HCT116 (cell line): ENCODE results near the gene KRT74. TPM values are rescaled to one million over a fixed set of nuclear protein-coding genes. Genes with fewer than 3 reads are reported as not detected.

ENCODE experiments used
- ATAC-seq: fragments of 200-7000 bp; cut with Tn5 transposase; 2 replicates; pipeline ENCODE4 v1.9.1; 2020; ENCODE audit warnings: mild to moderate bottlenecking, moderate library complexity
- BruUV-seq: library from RNA; stranded (reverse); fragments of 400-500 nt; replicated peaks from 2 replicates; lab custom pipeline; 2021; lab: Mats Ljungman, UMichigan
- CTCF ChIA-PET: fragments of 300-600 bp; sonication (Branson Sonifier 250); formaldehyde crosslinking; loops from one replicate; lab custom pipeline; 2021; ENCODE audit warnings: antibody characterized with exemption; lab: Charles Lee
- POLR2A ChIA-PET: fragments of 300-600, 350-600 bp; sonication (Branson Sonifier 250); formaldehyde crosslinking; loops from one replicate; lab custom pipeline; 2021; ENCODE audit warnings: antibody characterized with exemption; lab: Charles Lee
- RAD21 ChIA-PET, 2 experiments: fragments of 300-600 bp; sonication (Branson Sonifier 250); formaldehyde crosslinking; loops; one replicate each; lab custom pipeline; 2023; ENCODE audit warnings: low total read pairs in 2 of 2; ENCODE audit not compliant: uncharacterized antibody in 2 of 2, unreplicated experiment in 2 of 2, low non-redundant PET in 1 of 2; lab: Charles Lee
- DNase-seq: peaks from one replicate; pipeline ENCODE4 v3.0.0-alpha.2; 2010; ENCODE audit warnings: low read depth, low spot score
- H2AFZ ChIP-seq: fragments of 200-600 bp; shearing (Covaris generic), sonication (generic); 2 replicates; pipeline ENCODE4 v1.6.1; 2017; ENCODE audit warnings: low read depth, mixed run types, mixed read lengths, antibody characterized with exemption, low read length; ENCODE audit not compliant: poor library complexity, severe bottlenecking
- H3K27ac ChIP-seq: 2 replicates; pipeline ENCODE4 v1.5.1; 2012; ENCODE audit warnings: low read depth, low read length
- H3K27me3 ChIP-seq: fragments of 200-600 bp; sonication (generic); 2 replicates; pipeline ENCODE4 v1.6.1; 2016; ENCODE audit warnings: mixed run types, low read length, mixed read lengths; ENCODE audit not compliant: insufficient read depth
- H3K36me3 ChIP-seq, 2 experiments: fragments of 200-500 bp in 1 of 2; fragments of 200-600 bp in 1 of 2; sonication (Bioruptor generic) in 1 of 2; sonication (generic) in 1 of 2; 2 replicates each; pipeline versions ENCODE4 v1.5.1 to v1.6.1; 2014 to 2016; ENCODE audit warnings: low read length in 2 of 2, inconsistent platforms in 1 of 2, mixed read lengths in 1 of 2, mixed run types in 1 of 2; ENCODE audit not compliant: insufficient read depth in 2 of 2, control insufficient read depth in 1 of 2
- H3K4me1 ChIP-seq, 2 experiments: fragments of 200-600 bp in 1 of 2; sonication (generic) in 1 of 2; 2 replicates each; pipeline versions ENCODE4 v1.5.1 to v1.6.1; 2012 to 2017; ENCODE audit warnings: low read length in 2 of 2, inconsistent platforms in 1 of 2, mild to moderate bottlenecking in 1 of 2, mixed read lengths in 1 of 2, mixed run types in 1 of 2, moderate library complexity in 1 of 2; ENCODE audit not compliant: insufficient read depth in 2 of 2, control insufficient read depth in 1 of 2
- H3K4me2 ChIP-seq: fragments of 200-600 bp; sonication (generic); 2 replicates; pipeline ENCODE4 v1.6.1; 2017; ENCODE audit warnings: mixed run types, low read length, mixed read lengths
- H3K4me3 ChIP-seq, 2 experiments: fragments of 200-600 bp in 1 of 2; sonication (generic) in 1 of 2; replicated peaks in 1 of 2; 2 replicates each; pipeline ENCODE4 v1.5.1; 2011 to 2016; ENCODE audit warnings: low read length in 2 of 2, control low read depth in 1 of 2, low read depth in 1 of 2, mild to moderate bottlenecking in 1 of 2, mixed read lengths in 1 of 2, mixed run types in 1 of 2
- H3K79me2 ChIP-seq: fragments of 200-600 bp; sonication (generic); 2 replicates; pipeline ENCODE4 v1.6.1; 2017; ENCODE audit warnings: mild to moderate bottlenecking, mixed run types, low read length, moderate library complexity, mixed read lengths; ENCODE audit not compliant: insufficient read depth
- H3K9ac ChIP-seq: fragments of 200-600 bp; sonication (generic); 2 replicates; pipeline ENCODE4 v1.6.1; 2016; ENCODE audit warnings: low read length, mixed read lengths
- H3K9me2 ChIP-seq: fragments of 200-600 bp; sonication (generic), shearing (Covaris generic); 2 replicates; pipeline ENCODE4 v1.6.1; 2017; ENCODE audit warnings: mixed run types, mild to moderate bottlenecking, moderate library complexity; ENCODE audit not compliant: insufficient read depth
- H3K9me3 ChIP-seq, 2 experiments: fragments of 200-500 bp in 1 of 2; fragments of 200-600 bp in 1 of 2; sonication (Bioruptor generic) in 1 of 2; sonication (generic) in 1 of 2; 2 replicates each; pipeline ENCODE4 v1.6.1; 2014 to 2017; ENCODE audit warnings: low read length in 2 of 2, mixed read lengths in 2 of 2, inconsistent platforms in 1 of 2, low read depth in 1 of 2, mild to moderate bottlenecking in 1 of 2, mixed run types in 1 of 2, moderate library complexity in 1 of 2; ENCODE audit not compliant: control insufficient read depth in 1 of 2, insufficient read depth in 1 of 2
- H4K20me1 ChIP-seq: fragments of 200-600 bp; sonication (generic), shearing (Covaris generic); 2 replicates; pipeline ENCODE4 v1.6.1; 2017; ENCODE audit warnings: mixed run types, mild to moderate bottlenecking, moderate library complexity; ENCODE audit not compliant: insufficient read depth
- EZH2 ChIP-seq: fragments of 200-600 bp; sonication (generic); IDR thresholded peaks from 2 replicates; pipeline ENCODE4 v1.6.1; 2017; ENCODE audit warnings: antibody characterized with exemption, mixed run types
- EZH2phosphoT487 ChIP-seq: fragments of 200-600 bp; IDR thresholded peaks from 2 replicates; pipeline ENCODE4 v1.6.1; 2018; ENCODE audit warnings: antibody characterized with exemption, borderline replicate concordance
- FOSL1 ChIP-seq: IDR thresholded peaks from 2 replicates; pipeline ENCODE4 v1.6.1; 2012; ENCODE audit warnings: low read depth
- MAX ChIP-seq: IDR thresholded peaks from 2 replicates; pipeline ENCODE4 v1.6.1; 2012
- POLR2A ChIP-seq: IDR thresholded peaks from 2 replicates; pipeline ENCODE4 v1.7.0; 2011; ENCODE audit warnings: borderline replicate concordance; ENCODE audit not compliant: insufficient read depth, insufficient read length; ENCODE audit errors: extremely low read depth
- RAD21 ChIP-seq: IDR thresholded peaks from 2 replicates; pipeline ENCODE4 v1.6.1; 2012; ENCODE audit warnings: low read depth, mild to moderate bottlenecking
- SIN3A ChIP-seq: IDR thresholded peaks from 2 replicates; pipeline ENCODE4 v1.6.1; 2012; ENCODE audit warnings: low read depth
- SP1 ChIP-seq: IDR thresholded peaks from 2 replicates; pipeline ENCODE4 v1.6.1; 2012; ENCODE audit warnings: low read depth
- SRF ChIP-seq: IDR thresholded peaks from 2 replicates; pipeline ENCODE4 v1.6.1; 2012; ENCODE audit warnings: low read depth
- TCF7L2 ChIP-seq: IDR thresholded peaks from 2 replicates; pipeline ENCODE4 v1.7.0; 2011; ENCODE audit warnings: borderline replicate concordance, inconsistent platforms; ENCODE audit not compliant: insufficient read depth, insufficient read length; ENCODE audit errors: extremely low read depth
- YY1 ChIP-seq: IDR thresholded peaks from 2 replicates; pipeline ENCODE4 v1.6.1; 2011; ENCODE audit warnings: low read length, low read depth, moderate library complexity, mild to moderate bottlenecking; ENCODE audit not compliant: insufficient replicate concordance; ENCODE audit errors: extremely low read depth
- ZBTB33 ChIP-seq: IDR thresholded peaks from 2 replicates; pipeline ENCODE4 v1.6.1; 2011; ENCODE audit warnings: mild to moderate bottlenecking, low read length, moderate library complexity; ENCODE audit not compliant: insufficient replicate concordance; ENCODE audit errors: extremely low read depth
- ZFX ChIP-seq: fragments of 450-650 bp; IDR thresholded peaks from 2 replicates; pipeline ENCODE4 v1.6.1; 2017
- ZNF274 ChIP-seq: fragments of 200-500 bp; sonication (Bioruptor generic); IDR thresholded peaks from 2 replicates; pipeline ENCODE4 v1.6.1; 2014; ENCODE audit warnings: mild to moderate bottlenecking, low read depth, low read length, inconsistent platforms
- intact Hi-C: fragments of 100-400 bp; cut with micrococcal nuclease; formaldehyde crosslinking; loops from 2 replicates; pipeline ENCODE4 v1.10.0; 2022
- total RNA-seq: library from RNA; stranded (reverse); gene quantifications from one replicate; pipeline ENCODE4 v1.2.1, GENCODE V29; 2021; ENCODE audit not compliant: unreplicated experiment
- TF ChIP-seq, protein P1 (sequence below): IDR thresholded peaks from 2 replicates; pipeline ENCODE4 v1.6.1; 2012; ENCODE audit warnings: low read depth
- TF ChIP-seq, protein P2 (sequence below), 3 experiments: fragments of 200-600 bp in 1 of 3; sonication (generic) in 1 of 3; IDR thresholded peaks in 2 of 3; conservative IDR thresholded peaks in 1 of 3; 2 replicates each; pipeline ENCODE4 v1.5.1; 2012 to 2017; ENCODE audit warnings: low read depth in 2 of 3, low read length in 2 of 3, antibody characterized with exemption in 1 of 3, borderline replicate concordance in 1 of 3, control low read depth in 1 of 3, mild to moderate bottlenecking in 1 of 3, mixed read lengths in 1 of 3, mixed run types in 1 of 3, moderate library complexity in 1 of 3; ENCODE audit not compliant: insufficient read depth in 1 of 3

The KRT74 gene
- total RNA-seq, 1 experiment from 2014 or later: not detected

GRCh38 chr12:52523824-52524223 is 49.8 kb downstream of the KRT74 start:
- H2AFZ ChIP-seq: no peak overlapping the region
- H3K79me2 ChIP-seq: no peaks in the 10 kb centered on the region
- ChIA-PET RAD21 (no interaction called here), CTCF (no interaction called here)
- TF ChIP-seq POLR2A (no peak), EZH2phosphoT487 (no peak), SRF (no peak), ZNF274 (no peak), RAD21 (no peak), MAX (no peak), SIN3A (no peak), ZFX (no peak), SP1 (no peak), ZBTB33 (no peak), EZH2 (no peak), YY1 (no peak), TCF7L2 (no peak), FOSL1 (no peak)
- TF ChIP-seq, protein P1, sequence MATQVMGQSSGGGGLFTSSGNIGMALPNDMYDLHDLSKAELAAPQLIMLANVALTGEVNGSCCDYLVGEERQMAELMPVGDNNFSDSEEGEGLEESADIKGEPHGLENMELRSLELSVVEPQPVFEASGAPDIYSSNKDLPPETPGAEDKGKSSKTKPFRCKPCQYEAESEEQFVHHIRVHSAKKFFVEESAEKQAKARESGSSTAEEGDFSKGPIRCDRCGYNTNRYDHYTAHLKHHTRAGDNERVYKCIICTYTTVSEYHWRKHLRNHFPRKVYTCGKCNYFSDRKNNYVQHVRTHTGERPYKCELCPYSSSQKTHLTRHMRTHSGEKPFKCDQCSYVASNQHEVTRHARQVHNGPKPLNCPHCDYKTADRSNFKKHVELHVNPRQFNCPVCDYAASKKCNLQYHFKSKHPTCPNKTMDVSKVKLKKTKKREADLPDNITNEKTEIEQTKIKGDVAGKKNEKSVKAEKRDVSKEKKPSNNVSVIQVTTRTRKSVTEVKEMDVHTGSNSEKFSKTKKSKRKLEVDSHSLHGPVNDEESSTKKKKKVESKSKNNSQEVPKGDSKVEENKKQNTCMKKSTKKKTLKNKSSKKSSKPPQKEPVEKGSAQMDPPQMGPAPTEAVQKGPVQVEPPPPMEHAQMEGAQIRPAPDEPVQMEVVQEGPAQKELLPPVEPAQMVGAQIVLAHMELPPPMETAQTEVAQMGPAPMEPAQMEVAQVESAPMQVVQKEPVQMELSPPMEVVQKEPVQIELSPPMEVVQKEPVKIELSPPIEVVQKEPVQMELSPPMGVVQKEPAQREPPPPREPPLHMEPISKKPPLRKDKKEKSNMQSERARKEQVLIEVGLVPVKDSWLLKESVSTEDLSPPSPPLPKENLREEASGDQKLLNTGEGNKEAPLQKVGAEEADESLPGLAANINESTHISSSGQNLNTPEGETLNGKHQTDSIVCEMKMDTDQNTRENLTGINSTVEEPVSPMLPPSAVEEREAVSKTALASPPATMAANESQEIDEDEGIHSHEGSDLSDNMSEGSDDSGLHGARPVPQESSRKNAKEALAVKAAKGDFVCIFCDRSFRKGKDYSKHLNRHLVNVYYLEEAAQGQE: no peak
- TF ChIP-seq, protein P2, sequence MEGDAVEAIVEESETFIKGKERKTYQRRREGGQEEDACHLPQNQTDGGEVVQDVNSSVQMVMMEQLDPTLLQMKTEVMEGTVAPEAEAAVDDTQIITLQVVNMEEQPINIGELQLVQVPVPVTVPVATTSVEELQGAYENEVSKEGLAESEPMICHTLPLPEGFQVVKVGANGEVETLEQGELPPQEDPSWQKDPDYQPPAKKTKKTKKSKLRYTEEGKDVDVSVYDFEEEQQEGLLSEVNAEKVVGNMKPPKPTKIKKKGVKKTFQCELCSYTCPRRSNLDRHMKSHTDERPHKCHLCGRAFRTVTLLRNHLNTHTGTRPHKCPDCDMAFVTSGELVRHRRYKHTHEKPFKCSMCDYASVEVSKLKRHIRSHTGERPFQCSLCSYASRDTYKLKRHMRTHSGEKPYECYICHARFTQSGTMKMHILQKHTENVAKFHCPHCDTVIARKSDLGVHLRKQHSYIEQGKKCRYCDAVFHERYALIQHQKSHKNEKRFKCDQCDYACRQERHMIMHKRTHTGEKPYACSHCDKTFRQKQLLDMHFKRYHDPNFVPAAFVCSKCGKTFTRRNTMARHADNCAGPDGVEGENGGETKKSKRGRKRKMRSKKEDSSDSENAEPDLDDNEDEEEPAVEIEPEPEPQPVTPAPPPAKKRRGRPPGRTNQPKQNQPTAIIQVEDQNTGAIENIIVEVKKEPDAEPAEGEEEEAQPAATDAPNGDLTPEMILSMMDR (IDR thresholded peaks at IDR 0.05 in 2 of 3, conservative IDR thresholded peaks at IDR 0.05 in 1 of 3; ENCODE audit: borderline replicate concordance in 1 of 3, insufficient read depth in 1 of 3, low read depth in 2 of 3, low read length in 2 of 3): no peak
- TF ChIP-seq, all 23 proteins: peak for 0
- H3K9me2 ChIP-seq: no peaks in the 10 kb centered on the region
- no peaks in the 10 kb centered on the region for H3K27me3 ChIP-seq
- no peak overlapping the region for H3K9ac ChIP-seq
- no peaks in the 10 kb centered on the region for H3K9me3 ChIP-seq
- ATAC-seq (no peak), DNase-seq (no peak)
- no peak overlapping the region for H3K4me2 ChIP-seq
- H3K36me3 ChIP-seq: no peaks in the 10 kb centered on the region
- BruUV-seq: no TSS peak
- no peak overlapping the region for H3K4me3 ChIP-seq
- no peak overlapping the region for H3K27ac ChIP-seq
- POLR2A ChIA-PET: no interaction called here
- H3K4me1 ChIP-seq: peaks cover 34 to 60% of the 10 kb centered on the region in 2 experiments
- intact Hi-C loops: no loop called here
- H4K20me1 ChIP-seq: no peaks in the 10 kb centered on the region
